GM20000 (cell line): ENCODE data around the gene ZNF701.

Experiments
- DNase-seq: peaks from one replicate; pipeline ENCODE4 v3.0.0; 2012; ENCODE audit warnings: low spot score
- TF ChIP-seq, protein P1 (sequence below): IDR thresholded peaks from 2 replicates; pipeline ENCODE4 v1.5.1; 2012; ENCODE audit warnings: mild to moderate bottlenecking, control low read depth; ENCODE audit errors: extremely low read depth, missing control alignments

Gene ZNF701

DNA sequence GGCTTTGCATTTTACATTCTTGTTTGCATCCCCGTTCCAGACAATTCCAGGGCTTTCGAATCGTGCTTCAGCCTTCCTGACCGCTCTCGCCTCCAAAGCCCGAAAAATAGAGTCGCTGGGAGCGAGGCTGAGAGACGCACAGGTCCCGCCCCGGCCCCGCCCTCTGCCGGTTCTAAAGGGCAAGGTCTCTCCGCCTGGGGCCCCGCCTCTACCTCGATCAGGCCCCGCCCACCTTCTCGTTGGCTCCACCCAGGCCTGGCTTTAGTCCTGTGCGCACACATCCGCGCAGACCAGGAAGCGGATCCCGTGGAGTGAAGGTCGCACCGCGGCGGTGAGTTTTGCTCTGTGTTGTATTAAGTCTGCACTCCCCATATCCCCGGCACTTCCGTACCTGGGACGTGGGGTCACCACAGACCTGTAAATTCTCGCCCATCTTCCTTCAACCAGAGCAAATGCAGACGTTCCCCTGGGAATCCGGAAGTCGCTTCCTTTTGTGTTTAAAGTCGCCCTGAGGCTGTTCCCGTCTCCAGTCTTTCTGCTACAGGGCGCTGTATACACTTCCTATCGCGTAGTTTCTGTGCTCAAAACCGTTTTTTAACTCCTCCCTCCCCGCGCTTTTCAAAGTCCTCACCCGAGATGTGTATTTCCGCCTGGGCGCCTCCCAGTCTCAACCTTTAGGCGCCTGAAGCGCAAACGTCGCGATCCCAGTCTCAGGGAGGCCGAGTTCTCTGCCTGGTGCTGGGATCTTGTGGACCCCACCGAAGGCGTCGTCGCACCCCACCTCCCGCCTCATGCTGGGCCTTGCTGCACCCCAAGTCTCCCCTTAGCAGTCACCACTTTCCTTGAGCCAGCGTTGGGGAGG lies at the start of gene ZNF701:
Gene ZNF701 (plus strand): TSS at position 288 of the 862 bp plus-strand sequence. CDS start 3,861 bp downstream, outside the sequence.
- peak; percentile 89 for DNase-seq
- TF ChIP-seq, protein P1, sequence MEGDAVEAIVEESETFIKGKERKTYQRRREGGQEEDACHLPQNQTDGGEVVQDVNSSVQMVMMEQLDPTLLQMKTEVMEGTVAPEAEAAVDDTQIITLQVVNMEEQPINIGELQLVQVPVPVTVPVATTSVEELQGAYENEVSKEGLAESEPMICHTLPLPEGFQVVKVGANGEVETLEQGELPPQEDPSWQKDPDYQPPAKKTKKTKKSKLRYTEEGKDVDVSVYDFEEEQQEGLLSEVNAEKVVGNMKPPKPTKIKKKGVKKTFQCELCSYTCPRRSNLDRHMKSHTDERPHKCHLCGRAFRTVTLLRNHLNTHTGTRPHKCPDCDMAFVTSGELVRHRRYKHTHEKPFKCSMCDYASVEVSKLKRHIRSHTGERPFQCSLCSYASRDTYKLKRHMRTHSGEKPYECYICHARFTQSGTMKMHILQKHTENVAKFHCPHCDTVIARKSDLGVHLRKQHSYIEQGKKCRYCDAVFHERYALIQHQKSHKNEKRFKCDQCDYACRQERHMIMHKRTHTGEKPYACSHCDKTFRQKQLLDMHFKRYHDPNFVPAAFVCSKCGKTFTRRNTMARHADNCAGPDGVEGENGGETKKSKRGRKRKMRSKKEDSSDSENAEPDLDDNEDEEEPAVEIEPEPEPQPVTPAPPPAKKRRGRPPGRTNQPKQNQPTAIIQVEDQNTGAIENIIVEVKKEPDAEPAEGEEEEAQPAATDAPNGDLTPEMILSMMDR, result no peak

DNA sequence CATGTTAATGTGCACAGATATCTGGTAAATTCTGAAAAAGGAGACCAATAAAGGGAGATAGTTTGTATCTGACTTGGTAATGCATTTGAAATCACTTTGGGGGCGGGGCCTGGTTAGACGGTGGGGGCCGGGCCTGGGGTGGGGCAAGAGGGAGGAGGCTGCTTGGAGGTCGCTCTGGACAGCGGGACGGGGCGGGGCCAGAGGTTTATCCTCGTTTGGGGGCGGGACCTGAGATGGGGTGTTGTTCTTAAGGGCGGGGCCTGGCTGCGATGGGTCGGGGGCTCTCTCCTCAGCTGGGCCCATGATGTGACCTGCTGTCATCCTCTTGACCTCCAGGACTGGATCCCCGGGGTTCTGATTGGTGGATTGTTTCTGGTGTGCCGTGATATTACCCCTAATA lies 47.5 kb upstream of the ZNF701 start:
- TF ChIP-seq, protein P1, result no peak
- no peak for DNase-seq

DNA sequence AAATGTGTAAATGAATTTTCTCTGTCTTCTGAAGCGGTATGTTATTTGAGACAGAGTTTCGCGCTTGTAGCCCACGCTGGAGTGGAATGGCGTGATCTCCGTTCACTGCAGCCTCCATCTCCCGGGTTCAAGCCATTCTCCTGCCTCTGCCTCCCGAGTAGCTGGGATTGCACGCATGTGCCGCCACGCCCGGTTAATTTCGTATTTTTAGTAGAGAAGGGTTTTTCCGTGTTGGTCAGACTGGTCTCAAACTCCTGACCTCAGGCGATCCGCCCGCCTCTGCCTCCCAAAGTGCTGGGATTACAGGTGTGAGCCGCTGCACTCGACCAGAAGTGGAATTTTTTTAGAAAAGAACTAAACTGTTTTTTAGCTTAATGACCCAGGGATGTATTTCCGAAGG lies 46.0 kb upstream of the ZNF701 start:
- DNase-seq, result no peak
- TF ChIP-seq, protein P1, result no peak

DNA sequence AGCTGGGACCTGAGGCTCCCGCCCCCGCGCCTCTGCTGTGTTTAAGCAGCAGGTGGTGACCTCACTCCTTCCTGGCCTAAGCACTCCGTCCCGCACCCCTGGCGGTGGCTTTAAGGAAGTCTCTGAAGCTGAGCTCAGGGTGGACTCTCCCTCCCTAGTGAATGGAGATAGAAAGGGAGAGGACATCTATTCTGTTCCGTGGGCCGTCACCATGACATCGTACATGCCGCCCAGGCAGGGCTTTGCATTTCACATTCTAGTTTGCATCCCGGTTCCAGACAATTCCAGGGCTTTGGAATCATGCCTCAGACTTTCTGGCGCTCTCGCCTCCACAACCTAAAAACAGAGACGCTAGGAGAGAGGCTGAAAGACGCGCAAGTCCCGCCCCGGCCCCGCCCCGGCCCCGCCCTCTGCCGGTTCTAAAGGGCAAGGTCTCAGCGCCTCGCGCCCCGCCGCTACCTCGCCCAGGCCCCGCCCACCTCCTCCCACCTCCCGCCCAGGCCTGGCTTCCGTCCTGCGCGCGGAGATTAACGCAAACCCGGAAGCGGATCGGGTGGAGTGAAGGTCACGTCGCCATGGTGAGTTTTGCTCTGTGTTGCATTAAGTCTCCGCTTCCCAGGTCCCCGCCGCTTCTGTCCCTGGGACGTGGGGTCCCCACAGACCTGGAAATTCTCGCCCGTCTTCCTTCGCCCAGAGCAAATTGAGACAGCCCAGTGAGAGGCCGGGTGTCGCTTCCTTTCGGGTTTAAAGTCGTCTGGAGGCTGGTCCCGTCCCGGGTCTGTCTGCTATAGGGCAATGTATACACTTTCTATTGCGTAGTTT lies 42.7 kb upstream of the ZNF701 start, which contains the start of gene ZNF808:
Gene ZNF808 (plus strand): TSS at position 535 of the 822 bp plus-strand sequence. CDS start 15,617 bp downstream, outside the sequence.
- TF ChIP-seq, protein P1, result peak; percentile 18

GRCh38 chr19:52527956-52528351 lies 42.1 kb upstream of the ZNF701 start:
- peak; percentile 11 for DNase-seq
- TF ChIP-seq, protein P1, result no peak

More for the DNA sequence above, 42.7 kb upstream of the ZNF701 start, which contains the start of gene ZNF808:
- DNase-seq, result peak; percentile 89

- TF ChIP-seq, protein P1, result no peak
- no peak for DNase-seq
These were observed 37.6 kb upstream of the ZNF701 start for GRCh38 chr19:52532480-52532879.
